WTC11 (cell line): Measurements from ENCODE around the gene TMTC2. TPM values are rescaled to one million over a fixed set of nuclear protein-coding genes. Genes with fewer than 3 reads are reported as not detected.

Source experiments
- ATAC-seq: fragments of 200-7000 bp; cut with Tn5 transposase; 2 replicates; pipeline ENCODE4 v1.10.0; 2021; ENCODE audit warnings: mild to moderate bottlenecking, moderate library complexity
- CTCF ChIA-PET: fragments of 300-600 bp; sonication (Branson Sonifier 250); formaldehyde crosslinking; loops from one replicate; lab custom pipeline; 2021; ENCODE audit warnings: antibody characterized with exemption; lab: Charles Lee
- POLR2A ChIA-PET: fragments of 350-600 bp; sonication (Branson Sonifier 250); formaldehyde crosslinking; loops from one replicate; lab custom pipeline; 2021; ENCODE audit warnings: antibody characterized with exemption; lab: Charles Lee
- DNase-seq: peaks from one replicate; pipeline ENCODE4 v3.0.0; 2021; ENCODE audit warnings: low spot score
- H3K27ac Mint-ChIP-seq: 2 replicates; pipeline ENCODE4 v1.8.0; 2021; ENCODE audit warnings: mixed read lengths
- H3K27me3 Mint-ChIP-seq: 2 replicates; pipeline ENCODE4 v1.8.0; 2021; ENCODE audit warnings: low read depth, mild to moderate bottlenecking, moderate library complexity, mixed read lengths
- H3K36me3 Mint-ChIP-seq: 2 replicates; pipeline ENCODE4 v1.8.0; 2021; ENCODE audit warnings: mixed read lengths
- H3K4me1 Mint-ChIP-seq: 2 replicates; pipeline ENCODE4 v1.8.0; 2022; ENCODE audit warnings: mixed read lengths
- H3K4me3 Mint-ChIP-seq: 2 replicates; pipeline ENCODE4 v1.8.0; 2021; ENCODE audit warnings: mild to moderate bottlenecking, moderate library complexity, mixed read lengths
- H3K9me3 Mint-ChIP-seq: 2 replicates; pipeline ENCODE4 v1.8.0; 2021; ENCODE audit warnings: mixed read lengths
- CDX4 ChIP-seq: fragments of 250-450 bp; sonication (Bioruptor Pico); IDR thresholded peaks from 2 replicates; pipeline ENCODE4 v1.9.0; 2021; ENCODE audit warnings: moderate library complexity, mild to moderate bottlenecking, inconsistent platforms, borderline replicate concordance
- E2F1 ChIP-seq: sonication (generic); formaldehyde crosslinking; IDR thresholded peaks from 2 replicates; pipeline ENCODE4 v1.8.0; 2022; ENCODE audit warnings: mild to moderate bottlenecking, missing genetic modification reagents
- NFYB ChIP-seq: sonication (generic); formaldehyde crosslinking; conservative IDR thresholded peaks from 2 replicates; pipeline ENCODE4 v1.8.0; 2022; ENCODE audit warnings: low read depth, missing genetic modification reagents
- NR2C2 ChIP-seq: sonication (generic); formaldehyde crosslinking; IDR thresholded peaks from 2 replicates; pipeline ENCODE4 v1.8.0; 2022; ENCODE audit warnings: mild to moderate bottlenecking, missing genetic modification reagents
- NR3C1 ChIP-seq: sonication (generic); formaldehyde crosslinking; conservative IDR thresholded peaks from 2 replicates; pipeline ENCODE4 v1.8.1; 2023; ENCODE audit warnings: low read depth, mild to moderate bottlenecking, missing genetic modification reagents
- OVOL2 ChIP-seq: fragments of 250-450 bp; sonication (Bioruptor Pico); IDR thresholded peaks from 2 replicates; pipeline ENCODE4 v1.9.0; 2021; ENCODE audit warnings: mild to moderate bottlenecking, borderline replicate concordance
- PRDM15 ChIP-seq: sonication (generic); formaldehyde crosslinking; IDR thresholded peaks from 2 replicates; pipeline ENCODE4 v1.8.0; 2022; ENCODE audit warnings: missing genetic modification reagents
- STAT6 ChIP-seq: sonication (generic); formaldehyde crosslinking; conservative IDR thresholded peaks from 2 replicates; pipeline ENCODE4 v1.8.1; 2023; ENCODE audit warnings: mild to moderate bottlenecking, low read depth, missing genetic modification reagents, moderate library complexity
- TEAD1 ChIP-seq: sonication (generic); formaldehyde crosslinking; IDR thresholded peaks from 2 replicates; pipeline ENCODE4 v1.8.0; 2022; ENCODE audit warnings: mild to moderate bottlenecking, missing genetic modification reagents
- TP53 ChIP-seq: sonication (generic); formaldehyde crosslinking; IDR thresholded peaks from 2 replicates; pipeline ENCODE4 v1.8.1; 2023; ENCODE audit warnings: mild to moderate bottlenecking, missing genetic modification reagents
- ZBTB43 ChIP-seq: sonication (generic); formaldehyde crosslinking; IDR thresholded peaks from 2 replicates; pipeline ENCODE4 v1.8.1; 2023; ENCODE audit warnings: mild to moderate bottlenecking, missing genetic modification reagents
- ZNF416 ChIP-seq: fragments of 250-450 bp; sonication (Bioruptor Pico); IDR thresholded peaks from 2 replicates; pipeline ENCODE4 v1.9.0; 2021; ENCODE audit warnings: mild to moderate bottlenecking, inconsistent platforms
- ZNF512 ChIP-seq: sonication (generic); formaldehyde crosslinking; IDR thresholded peaks from 2 replicates; pipeline ENCODE4 v1.8.1; 2022; ENCODE audit warnings: missing genetic modification reagents, borderline replicate concordance
- total RNA-seq: library from RNA; stranded (reverse); gene quantifications from 3 replicates; pipeline ENCODE4 v1.2.3, GENCODE V29; 2021
- TF ChIP-seq, protein P1 (sequence below): fragments of 250-450 bp; sonication (Bioruptor Pico); IDR thresholded peaks from 2 replicates; pipeline ENCODE4 v1.8.0; 2021; ENCODE audit warnings: mild to moderate bottlenecking
- TF ChIP-seq, protein P2 (sequence below): fragments of 250-450 bp; sonication (Bioruptor Pico); IDR thresholded peaks from 2 replicates; pipeline ENCODE4 v2.1.2; 2022; ENCODE audit warnings: mild to moderate bottlenecking, moderate library complexity
- TF ChIP-seq, protein P3 (sequence below): sonication (generic); formaldehyde crosslinking; IDR thresholded peaks from 2 replicates; pipeline ENCODE4 v1.8.1; 2022; ENCODE audit warnings: low read depth, mild to moderate bottlenecking, moderate library complexity, missing genetic modification reagents, borderline replicate concordance
- TF ChIP-seq, protein P4 (sequence below): sonication (generic); formaldehyde crosslinking; IDR thresholded peaks from 2 replicates; pipeline ENCODE4 v1.8.1; 2023; ENCODE audit warnings: mild to moderate bottlenecking, missing genetic modification reagents

The TMTC2 gene
- total RNA-seq, 1 experiment from 2014 or later, result 6.4 TPM

GRCh38 chr12:83065562-83065961, 378.9 kb downstream of the TMTC2 start (continued):
- TF ChIP-seq E2F1 (no peak), NFYB (no peak), PRDM15 (CRISPR knock-in tag) (no peak), NR2C2 (CRISPR knock-in tag) (no peak), ZBTB43 (CRISPR knock-in tag) (no peak), CDX4 (no peak), STAT6 (CRISPR knock-in tag) (no peak), ZNF416 (CRISPR knock-in tag) (no peak)
- TF ChIP-seq, protein P1, sequence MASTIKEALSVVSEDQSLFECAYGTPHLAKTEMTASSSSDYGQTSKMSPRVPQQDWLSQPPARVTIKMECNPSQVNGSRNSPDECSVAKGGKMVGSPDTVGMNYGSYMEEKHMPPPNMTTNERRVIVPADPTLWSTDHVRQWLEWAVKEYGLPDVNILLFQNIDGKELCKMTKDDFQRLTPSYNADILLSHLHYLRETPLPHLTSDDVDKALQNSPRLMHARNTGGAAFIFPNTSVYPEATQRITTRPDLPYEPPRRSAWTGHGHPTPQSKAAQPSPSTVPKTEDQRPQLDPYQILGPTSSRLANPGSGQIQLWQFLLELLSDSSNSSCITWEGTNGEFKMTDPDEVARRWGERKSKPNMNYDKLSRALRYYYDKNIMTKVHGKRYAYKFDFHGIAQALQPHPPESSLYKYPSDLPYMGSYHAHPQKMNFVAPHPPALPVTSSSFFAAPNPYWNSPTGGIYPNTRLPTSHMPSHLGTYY (CRISPR knock-in tag), result no peak
- TF ChIP-seq, protein P2, sequence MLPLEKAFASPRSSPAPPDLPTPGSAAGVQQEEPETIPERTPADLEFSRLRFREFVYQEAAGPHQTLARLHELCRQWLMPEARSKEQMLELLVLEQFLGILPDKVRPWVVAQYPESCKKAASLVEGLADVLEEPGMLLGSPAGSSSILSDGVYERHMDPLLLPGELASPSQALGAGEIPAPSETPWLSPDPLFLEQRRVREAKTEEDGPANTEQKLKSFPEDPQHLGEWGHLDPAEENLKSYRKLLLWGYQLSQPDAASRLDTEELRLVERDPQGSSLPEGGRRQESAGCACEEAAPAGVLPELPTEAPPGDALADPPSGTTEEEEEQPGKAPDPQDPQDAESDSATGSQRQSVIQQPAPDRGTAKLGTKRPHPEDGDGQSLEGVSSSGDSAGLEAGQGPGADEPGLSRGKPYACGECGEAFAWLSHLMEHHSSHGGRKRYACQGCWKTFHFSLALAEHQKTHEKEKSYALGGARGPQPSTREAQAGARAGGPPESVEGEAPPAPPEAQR, result no peak
- TF ChIP-seq, protein P3, sequence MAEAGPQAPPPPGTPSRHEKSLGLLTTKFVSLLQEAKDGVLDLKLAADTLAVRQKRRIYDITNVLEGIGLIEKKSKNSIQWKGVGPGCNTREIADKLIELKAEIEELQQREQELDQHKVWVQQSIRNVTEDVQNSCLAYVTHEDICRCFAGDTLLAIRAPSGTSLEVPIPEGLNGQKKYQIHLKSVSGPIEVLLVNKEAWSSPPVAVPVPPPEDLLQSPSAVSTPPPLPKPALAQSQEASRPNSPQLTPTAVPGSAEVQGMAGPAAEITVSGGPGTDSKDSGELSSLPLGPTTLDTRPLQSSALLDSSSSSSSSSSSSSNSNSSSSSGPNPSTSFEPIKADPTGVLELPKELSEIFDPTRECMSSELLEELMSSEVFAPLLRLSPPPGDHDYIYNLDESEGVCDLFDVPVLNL (CRISPR knock-in tag), result no peak
- TF ChIP-seq, all 79 proteins: peak for 0

DNA sequence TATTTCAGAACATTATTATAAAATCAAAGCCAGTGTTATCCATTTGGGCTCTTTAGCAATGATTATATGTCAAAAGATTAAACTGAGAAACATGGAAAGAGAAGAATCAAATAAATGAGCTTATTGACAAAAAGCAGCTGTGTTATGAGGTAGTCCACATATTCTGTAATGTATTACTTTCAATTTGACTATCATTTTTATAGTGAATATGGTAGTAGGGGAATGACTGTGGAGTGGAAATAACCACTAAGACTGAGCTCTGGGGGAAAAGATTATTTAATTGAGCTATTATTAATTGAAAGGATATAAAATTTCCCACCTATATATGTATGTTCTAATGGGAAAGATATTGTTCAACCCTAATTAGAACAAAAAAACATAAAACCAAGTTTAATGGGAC, 381.3 kb downstream of the TMTC2 start:
- H3K9me3 Mint-ChIP-seq, result peaks cover 36% of the 10 kb centered on the region
- H3K4me1 Mint-ChIP-seq, result peaks cover 21% of the 10 kb centered on the region
- no peak for DNase-seq
- POLR2A ChIA-PET, result no interaction called here
- H3K27me3 Mint-ChIP-seq, result no peaks in the 10 kb centered on the region
- H3K27ac Mint-ChIP-seq, result no peak overlapping the region
- ATAC-seq, result no peak
- no peak overlapping the region for H3K4me3 Mint-ChIP-seq
- peaks cover 10% of the 10 kb centered on the region for H3K36me3 Mint-ChIP-seq
- CTCF ChIA-PET, result no interaction called here
- TF ChIP-seq, protein P1 (CRISPR knock-in tag), result no peak
- TF ChIP-seq TP53 (no peak), ZNF512 (no peak), TEAD1 (CRISPR knock-in tag) (no peak), OVOL2 (CRISPR knock-in tag) (no peak), NR3C1 (CRISPR knock-in tag) (no peak)
- TF ChIP-seq, protein P4, sequence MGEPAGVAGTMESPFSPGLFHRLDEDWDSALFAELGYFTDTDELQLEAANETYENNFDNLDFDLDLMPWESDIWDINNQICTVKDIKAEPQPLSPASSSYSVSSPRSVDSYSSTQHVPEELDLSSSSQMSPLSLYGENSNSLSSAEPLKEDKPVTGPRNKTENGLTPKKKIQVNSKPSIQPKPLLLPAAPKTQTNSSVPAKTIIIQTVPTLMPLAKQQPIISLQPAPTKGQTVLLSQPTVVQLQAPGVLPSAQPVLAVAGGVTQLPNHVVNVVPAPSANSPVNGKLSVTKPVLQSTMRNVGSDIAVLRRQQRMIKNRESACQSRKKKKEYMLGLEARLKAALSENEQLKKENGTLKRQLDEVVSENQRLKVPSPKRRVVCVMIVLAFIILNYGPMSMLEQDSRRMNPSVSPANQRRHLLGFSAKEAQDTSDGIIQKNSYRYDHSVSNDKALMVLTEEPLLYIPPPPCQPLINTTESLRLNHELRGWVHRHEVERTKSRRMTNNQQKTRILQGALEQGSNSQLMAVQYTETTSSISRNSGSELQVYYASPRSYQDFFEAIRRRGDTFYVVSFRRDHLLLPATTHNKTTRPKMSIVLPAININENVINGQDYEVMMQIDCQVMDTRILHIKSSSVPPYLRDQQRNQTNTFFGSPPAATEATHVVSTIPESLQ (CRISPR knock-in tag), result no peak
